Skin of body (tissue), 2 donors: ENCODE results near the gene NKX6-1. TPM values are rescaled to one million over a fixed set of nuclear protein-coding genes. Genes with fewer than 3 reads are reported as not detected.
A peak's percentile ranks its signal among the peaks of the same experiment; 100 is the strongest.

Experiments
- DNase-seq: peaks from one replicate; lab custom pipeline; 2025; lab: John Stamatoyannopoulos, UW
- total RNA-seq: library from RNA; depleted of rRNA; stranded (reverse); fragments of >200 nt; gene quantifications from one replicate; pipeline ENCODE4 v1.2.3, GENCODE V29; 2014

NKX6-1 gene
- total RNA-seq = not detected

- peak; percentile 28 for DNase-seq
These were observed at the start of gene NKX6-1 for GRCh38 chr4:84498935-84499623. TSS of gene NKX6-1 (minus strand) at chr4:84499292. CDS start at chr4:84498228, 1,064 bp downstream.

GRCh38 chr4:84547211-84547610 lies 48.1 kb upstream of the NKX6-1 start:
- no peak for DNase-seq

GRCh38 chr4:84545093-84545492 lies 46.0 kb upstream of the NKX6-1 start:
- DNase-seq = no peak

- DNase-seq = no peak
These were observed 36.8 kb upstream of the NKX6-1 start for GRCh38 chr4:84535901-84536300.

- DNase-seq = no peak
These were observed 32.6 kb upstream of the NKX6-1 start for GRCh38 chr4:84531689-84532088.

- DNase-seq = no peak
These were observed 31.8 kb upstream of the NKX6-1 start for GRCh38 chr4:84530871-84531270.

- DNase-seq = no peak
These were observed 31.4 kb upstream of the NKX6-1 start for GRCh38 chr4:84530454-84530853.

- DNase-seq = no peak
These were observed 30.2 kb upstream of the NKX6-1 start for GRCh38 chr4:84529169-84529751.

- no peak for DNase-seq
These were observed 28.3 kb upstream of the NKX6-1 start for GRCh38 chr4:84527391-84527790.

- DNase-seq = no peak
These were observed 16.0 kb upstream of the NKX6-1 start for GRCh38 chr4:84515075-84515474.

GRCh38 chr4:84512277-84512676 lies 13.2 kb upstream of the NKX6-1 start:
- DNase-seq = no peak

GRCh38 chr4:84511703-84512102 lies 12.6 kb upstream of the NKX6-1 start:
- no peak for DNase-seq

GRCh38 chr4:84507941-84508340 lies 8.8 kb upstream of the NKX6-1 start:
- DNase-seq = no peak

GRCh38 chr4:84504821-84505220 lies 5.7 kb upstream of the NKX6-1 start:
- no peak for DNase-seq

GRCh38 chr4:84503495-84504437 lies 4.7 kb upstream of the NKX6-1 start:
- DNase-seq = peak; percentile 73

- DNase-seq = no peak
These were observed 3.9 kb upstream of the NKX6-1 start for GRCh38 chr4:84502955-84503373.

GRCh38 chr4:84502333-84502954 lies 3.4 kb upstream of the NKX6-1 start:
- DNase-seq = no peak

- DNase-seq = no peak
These were observed 2.7 kb upstream of the NKX6-1 start for GRCh38 chr4:84501721-84502267.

- no peak for DNase-seq
These were observed 2.1 kb upstream of the NKX6-1 start for GRCh38 chr4:84501202-84501503.

GRCh38 chr4:84500386-84501201 lies 1.5 kb upstream of the NKX6-1 start:
- no peak for DNase-seq

- no peak for DNase-seq
These were observed 511 bp upstream of the NKX6-1 start for GRCh38 chr4:84499624-84499982.
